H4 (cell line): Measurements from ENCODE around the gene BBIP1. TPM values are rescaled to one million over a fixed set of nuclear protein-coding genes. Genes with fewer than 3 reads are reported as not detected.

Experiments
- DNase-seq: peaks from one replicate; pipeline ENCODE4 v3.0.0-alpha.2; 2015; ENCODE audit warnings: low spot score
- total RNA-seq: library from RNA; depleted of rRNA; stranded (reverse); fragments of >200 nt; shearing (Covaris generic); gene quantifications from 2 replicates; pipeline ENCODE4 v1.2.3, GENCODE V29; 2014; rRNA removed

The BBIP1 gene
- 21.5 and 43.3 TPM in 2 replicates for total RNA-seq

- DNase-seq, result peak; percentile 99
These were observed at the start of gene BBIP1 for GRCh38 chr10:110918643-110919348. BBIP1 (minus strand) TSS chr10:110919180; CDS start chr10:110918157, 1,023 bp downstream.

GRCh38 chr10:110967645-110968044, 48.7 kb upstream of the BBIP1 start:
- DNase-seq, result no peak

- DNase-seq, result no peak
These were observed 48.1 kb upstream of the BBIP1 start for GRCh38 chr10:110967009-110967630.

- DNase-seq, result no peak
These were observed 47.2 kb upstream of the BBIP1 start for GRCh38 chr10:110966146-110966545.

GRCh38 chr10:110965216-110965615, 46.2 kb upstream of the BBIP1 start:
- DNase-seq, result no peak

GRCh38 chr10:110964681-110965080, 45.7 kb upstream of the BBIP1 start:
- no peak for DNase-seq

- no peak for DNase-seq
These were observed 44.2 kb upstream of the BBIP1 start for GRCh38 chr10:110963162-110963561.

GRCh38 chr10:110962443-110962842, 43.5 kb upstream of the BBIP1 start:
- no peak for DNase-seq

GRCh38 chr10:110960333-110960712, 41.3 kb upstream of the BBIP1 start:
- no peak for DNase-seq

GRCh38 chr10:110959379-110960332, 40.7 kb upstream of the BBIP1 start:
- no peak for DNase-seq

- no peak for DNase-seq
These were observed 38.6 kb upstream of the BBIP1 start for GRCh38 chr10:110957606-110958005.

- DNase-seq, result no peak
These were observed 32.4 kb upstream of the BBIP1 start for GRCh38 chr10:110951381-110951780.

GRCh38 chr10:110947061-110947595, 28.1 kb upstream of the BBIP1 start:
- DNase-seq, result no peak

- DNase-seq, result no peak
These were observed 27.5 kb upstream of the BBIP1 start for GRCh38 chr10:110946496-110946895.

- DNase-seq, result no peak
These were observed 25.9 kb upstream of the BBIP1 start for GRCh38 chr10:110944792-110945396.

GRCh38 chr10:110939419-110939818, 20.4 kb upstream of the BBIP1 start:
- DNase-seq, result no peak

GRCh38 chr10:110936757-110937156, 17.8 kb upstream of the BBIP1 start:
- no peak for DNase-seq

- DNase-seq, result no peak
These were observed 13.7 kb upstream of the BBIP1 start for GRCh38 chr10:110932505-110933180.

GRCh38 chr10:110931769-110932381, 12.9 kb upstream of the BBIP1 start:
- DNase-seq, result no peak

- DNase-seq, result no peak
These were observed 8.5 kb upstream of the BBIP1 start for GRCh38 chr10:110927461-110927860.
